GM12878 (cell line): Measurements from ENCODE around the gene TRIAP1. TPM values are rescaled to one million over a fixed set of nuclear protein-coding genes. Genes with fewer than 3 reads are reported as not detected.

Experiments used
- ATAC-seq: fragments of 200-7000 bp; cut with Tn5 transposase; 3 replicates; pipeline ENCODE4 v1.9.1; 2020; ENCODE audit warnings: mild to moderate bottlenecking, moderate library complexity
- BruUV-seq: library from RNA; stranded (reverse); fragments of 400-500 nt; replicated peaks from 2 replicates; lab custom pipeline; 2021; lab: Mats Ljungman, UMichigan
- CTCF ChIA-PET: fragments of 300-600 bp; sonication (Branson Sonifier 250); formaldehyde crosslinking; extraction: SDS; loops from one replicate; lab custom pipeline; 2021; ENCODE audit warnings: inconsistent platforms; lab: Yijun Ruan, JAX
- POLR2A ChIA-PET: fragments of 350-600 bp; formaldehyde crosslinking; extraction: SDS; loops from one replicate; lab custom pipeline; 2021; ENCODE audit warnings: inconsistent platforms; lab: Charles Lee
- RAD21 ChIA-PET: fragments of 300-600 bp; sonication (Branson Sonifier 250); formaldehyde crosslinking; loops from one replicate; lab custom pipeline; 2023; ENCODE audit warnings: antibody characterized with exemption; ENCODE audit not compliant: unreplicated experiment; lab: Charles Lee
- SMC1A ChIA-PET: fragments of 300-600 bp; sonication (Branson Sonifier 250); formaldehyde crosslinking; loops from one replicate; lab custom pipeline; 2023; ENCODE audit not compliant: unreplicated experiment, uncharacterized antibody; lab: Charles Lee
- DNase-seq: peaks from one replicate; pipeline ENCODE4 v3.0.0-alpha.2; 2011; ENCODE audit warnings: low read depth, low spot score
- FAIRE-seq: peaks from 3 replicates; lab custom pipeline; 2011; peaks lifted over from hg19 to GRCh38; lab: Jason Lieb, UNC
- H2AFZ ChIP-seq: 2 replicates; pipeline ENCODE4 v1.6.0; 2011; ENCODE audit warnings: low read depth, low read length, control low read depth; ENCODE audit not compliant: control insufficient read depth
- H3K27ac ChIP-seq: 2 replicates; pipeline ENCODE4 v1.5.1; 2011; ENCODE audit warnings: control low read depth; ENCODE audit not compliant: control insufficient read depth, insufficient read depth
- H3K27me3 ChIP-seq, 2 experiments: replicated peaks in 1 of 2; 2 replicates each; pipeline versions ENCODE4 v1.6.0 to v1.6.1; 2011; ENCODE audit warnings: low read length in 1 of 2; ENCODE audit not compliant: control insufficient read depth in 2 of 2, insufficient read depth in 2 of 2
- H3K36me3 ChIP-seq, 2 experiments: 2 replicates each; pipeline ENCODE4 v1.5.1; 2011; ENCODE audit warnings: low read length in 1 of 2; ENCODE audit not compliant: control insufficient read depth in 2 of 2, insufficient read depth in 2 of 2
- H3K4me1 ChIP-seq: 2 replicates; pipeline ENCODE4 v1.6.1; 2011; ENCODE audit warnings: mild to moderate bottlenecking, low read length, moderate library complexity, mixed read lengths; ENCODE audit not compliant: control insufficient read depth, insufficient read depth
- H3K4me2 ChIP-seq: 2 replicates; pipeline ENCODE4 v1.6.0; 2011; ENCODE audit warnings: control low read depth; ENCODE audit not compliant: control insufficient read depth, insufficient read depth
- H3K4me3 ChIP-seq: fragments of 200-600 bp; sonication (generic); 2 replicates; pipeline ENCODE4 v1.5.1; 2016
- H3K79me2 ChIP-seq: 2 replicates; pipeline ENCODE4 v1.6.0; 2011; ENCODE audit warnings: low read length; ENCODE audit not compliant: control insufficient read depth, insufficient read depth
- H3K9ac ChIP-seq: 2 replicates; pipeline ENCODE4 v1.8.0; 2011; ENCODE audit warnings: low read length, control low read depth, mixed read lengths; ENCODE audit not compliant: control insufficient read depth, insufficient read depth
- H3K9me3 ChIP-seq: replicated peaks from 3 replicates; pipeline ENCODE4 v1.5.1; 2011; ENCODE audit warnings: mild to moderate bottlenecking, low read length; ENCODE audit not compliant: control insufficient read depth, insufficient read depth
- H4K20me1 ChIP-seq: 2 replicates; pipeline ENCODE4 v1.6.0; 2011; ENCODE audit not compliant: control insufficient read depth, insufficient read depth
- CBX3 ChIP-seq: fragments of 200-600 bp; sonication (generic); IDR thresholded peaks from 2 replicates; pipeline ENCODE4 v1.6.1; 2016; ENCODE audit warnings: low read depth, borderline replicate concordance
- IKZF1 ChIP-seq: fragments of 450-650 bp; conservative IDR thresholded peaks from 2 replicates; pipeline ENCODE4 v1.6.1; 2017; ENCODE audit warnings: antibody characterized with exemption, mild to moderate bottlenecking
- PML ChIP-seq: IDR thresholded peaks from 2 replicates; pipeline ENCODE4 v1.6.1; 2012; ENCODE audit warnings: low read length, inconsistent platforms
- RAD21 ChIP-seq: IDR thresholded peaks from 2 replicates; pipeline ENCODE4 v1.6.1; 2011; ENCODE audit warnings: mild to moderate bottlenecking, low read depth, low read length, moderate library complexity; ENCODE audit not compliant: insufficient read depth
- RAD51 ChIP-seq: fragments of 450-650 bp; IDR thresholded peaks from 2 replicates; pipeline ENCODE4 v1.6.1; 2016; ENCODE audit warnings: moderate library complexity, mild to moderate bottlenecking, inconsistent platforms
- RELA ChIP-seq: fragments of 450-650 bp; IDR thresholded peaks from 2 replicates; pipeline ENCODE4 v1.8.0; 2014; ENCODE audit warnings: borderline replicate concordance; ENCODE audit not compliant: partially characterized antibody
- RFX5 ChIP-seq: IDR thresholded peaks from 2 replicates; pipeline ENCODE4 v1.6.1; 2011; ENCODE audit warnings: low read depth, low read length, improper control_type of control experiment
- SIN3A ChIP-seq: IDR thresholded peaks from 2 replicates; pipeline ENCODE4 v1.6.1; 2012; ENCODE audit warnings: low read depth, low read length, improper control_type of control experiment
- SREBF2 ChIP-seq: IDR thresholded peaks from 2 replicates; pipeline ENCODE4 v1.6.1; 2012; ENCODE audit warnings: mild to moderate bottlenecking, low read length
- TARDBP ChIP-seq: IDR thresholded peaks from 2 replicates; pipeline ENCODE4 v1.6.1; 2016; ENCODE audit warnings: borderline replicate concordance
- ZNF24 ChIP-seq: fragments of 450-650 bp; IDR thresholded peaks from 2 replicates; pipeline ENCODE4 v1.6.1; 2017; ENCODE audit warnings: antibody characterized with exemption, mild to moderate bottlenecking
- WGBS: methylation state at CpG from one replicate; pipeline ENCODE4 v1.1.6; 2016; ENCODE audit warnings: low lambda C conversion rate; ENCODE audit not compliant: insufficient replicate concordance, insufficient coverage; ENCODE audit errors: missing lambda C conversion rate; 5-methylcytosine and 5-hydroxymethylcytosine counted together
- in situ Hi-C: fragments of 300-500 bp; cut with MboI; formaldehyde crosslinking; loops from 9 replicates; pipeline ENCODE4 v1.14.3; 2018; ENCODE audit warnings: mixed read lengths
- intact Hi-C: fragments of 100-400 bp; cut with micrococcal nuclease; formaldehyde crosslinking; loops from one replicate; pipeline ENCODE4 v1.14.2; 2022; ENCODE audit not compliant: unreplicated experiment
- polyA plus RNA-seq, 11 experiments: library from polyadenylated mRNA; depleted of rRNA in 4 of 11; unstranded in 6 of 11; stranded (reverse) in 5 of 11; fragments of >200 nt; fragmentation: Nextera tagmentation in 4 of 11; fragmentation: Illumina TruSeq in 1 of 11; extraction: Ambion mirVana in 4 of 11; extraction: Trizol in 1 of 11; gene quantifications; 1 replicate in 1 of 11; 2 replicates in 10 of 11; pipeline versions ENCODE4 v1.2.1 to v1.2.3, GENCODE V29; 2011 to 2016; ENCODE audit warnings: inconsistent platforms in 2 of 11, missing spikeins in 2 of 11, low read depth in 1 of 11
- total RNA-seq, 4 experiments: library from RNA; depleted of rRNA in 3 of 4; stranded (reverse); fragments of >200 nt in 3 of 4; fragmentation: Illumina TruSeq in 1 of 4; extraction: Trizol in 1 of 4; gene quantifications; 2 replicates each; pipeline versions ENCODE4 v1.2.1 to v1.2.3, GENCODE V29; 2013 to 2021
- TF ChIP-seq, protein P1 (sequence below): IDR thresholded peaks from 2 replicates; pipeline ENCODE4 v1.6.1; 2012; ENCODE audit warnings: low read depth, low read length, improper control_type of control experiment
- TF ChIP-seq, protein P2 (sequence below), 3 experiments: IDR thresholded peaks in 2 of 3; conservative IDR thresholded peaks in 1 of 3; 2 replicates each; pipeline ENCODE4 v1.5.1; 2011; ENCODE audit warnings: low read depth in 3 of 3, low read length in 3 of 3, mild to moderate bottlenecking in 3 of 3, control low read depth in 2 of 3, moderate library complexity in 2 of 3, inconsistent platforms in 1 of 3, mixed read lengths in 1 of 3; ENCODE audit not compliant: control insufficient read depth in 2 of 3, insufficient read depth in 1 of 3; ENCODE audit errors: extremely low read depth in 1 of 3

Gene TRIAP1
- total and polyA plus RNA-seq, 10 of the 15 experiments (the other 5 are each of a cell fraction or from before 2014, with no cell fraction given): 44.8 to 346 (median 80.8) TPM

DNA sequence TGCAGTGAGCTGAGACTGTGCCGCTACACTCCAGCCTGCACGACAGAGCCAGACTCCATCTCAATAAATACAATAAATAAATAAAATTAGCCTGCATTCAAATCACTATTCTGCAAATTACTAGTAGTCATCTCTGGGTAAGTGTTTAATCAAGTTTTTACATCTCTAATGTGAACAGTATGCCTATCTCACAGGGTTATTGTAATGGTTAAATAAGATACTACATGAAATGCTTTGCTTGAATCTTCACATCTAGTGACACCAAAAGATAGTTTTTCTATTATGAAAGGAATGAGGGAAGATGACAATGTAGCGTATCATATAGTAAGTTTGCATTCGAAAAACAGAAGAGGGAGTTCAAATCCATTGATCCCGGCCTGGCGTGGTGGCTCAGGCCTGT is 21.3 kb upstream of the TRIAP1 start:
- WGBS: 86% methylated on average over 6 of the region's 6 CpGs
- SMC1A ChIA-PET: interaction anchor here (0.5 to 2.7 kb wide), 3 partner anchors 11 to 83 kb away, joined by 3 to 6 read pairs (median 3); no protein-coding TSS in a partner anchor

DNA sequence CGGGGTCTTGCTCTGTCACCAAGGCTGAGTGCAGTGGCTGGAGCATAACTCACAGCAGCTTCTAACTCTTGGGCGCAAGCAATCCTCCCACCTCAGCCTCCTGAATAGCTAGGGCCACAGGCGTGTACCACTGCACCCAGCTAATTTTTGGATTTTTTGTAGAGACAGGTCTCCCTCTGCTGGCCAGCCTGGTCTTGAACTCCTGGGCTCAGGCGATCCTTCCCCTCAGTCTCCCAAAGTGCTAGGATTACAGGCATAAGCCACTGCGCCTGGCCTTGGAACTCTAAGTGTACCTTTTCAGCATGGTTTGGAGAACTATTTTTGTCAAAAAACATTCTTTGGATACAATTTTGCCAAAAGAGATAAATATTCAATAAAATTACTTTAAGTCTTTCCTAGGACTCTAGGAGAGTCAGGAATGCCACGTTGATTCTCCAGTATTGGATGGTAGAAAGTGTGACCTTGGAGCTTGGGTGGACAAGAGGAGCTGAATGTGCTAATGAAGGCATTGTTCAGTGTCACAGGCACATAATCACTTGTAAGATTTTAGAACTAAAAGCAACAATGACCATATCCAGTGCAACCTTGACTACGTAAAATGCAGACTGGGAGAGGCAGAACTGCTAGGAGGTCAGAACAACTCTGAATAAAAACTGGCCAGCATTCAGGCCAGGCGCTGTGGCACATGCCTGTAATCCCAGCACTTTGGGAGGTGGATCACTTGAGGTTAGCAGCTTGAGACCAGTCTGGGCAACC is 20.6 kb upstream of the TRIAP1 start:
- Histone ChIP-seq H3K79me2 (peaks cover 49% of the 10 kb centered on the region), H3K27me3 (no peaks in the 10 kb centered on the region), H3K9me3 (no peaks in the 10 kb centered on the region), H3K4me1 (peaks cover 12% of the 10 kb centered on the region), H3K4me3 (no peak overlapping the region), H3K27ac (no peak overlapping the region), H3K36me3 (peaks cover 17 to 34% of the 10 kb centered on the region in 2 experiments), H3K9ac (no peak overlapping the region), H4K20me1 (peaks cover 10% of the 10 kb centered on the region), H3K4me2 (peak overlapping the region; percentile 57), H2AFZ (no peak overlapping the region)
- SMC1A ChIA-PET: interaction anchor here (0.8 to 2.7 kb wide), 7 partner anchors 15 to 112 kb away, joined by 3 to 6 read pairs (median 3); partner anchors contain the start of gene DYNLL1
- 55% methylated on average over 8 of the region's 8 CpGs for WGBS
- RAD21 ChIA-PET: interaction anchor here (0.6 to 1.0 kb wide), 4 partner anchors 26 to 43 kb away, joined by 3 read pairs; partner anchors contain the start of gene DYNLL1
- DNase-seq: no peak
- CTCF ChIA-PET: interaction anchor here (0.6 to 5.9 kb wide), 21 partner anchors 9 to 333 kb away, joined by 3 to 39 read pairs (median 5); partner anchors contain the start of genes COX6A1, DYNLL1 and POP5
- BruUV-seq: no TSS peak
- no peak for FAIRE-seq
- POLR2A ChIA-PET: interaction anchor here (1.0 to 1.5 kb wide), 2 partner anchors 9 to 28 kb away, joined by 3 to 4 read pairs; no protein-coding TSS in a partner anchor
- ATAC-seq: peak; percentile 32
- intact Hi-C loops: no loop called here
- in situ Hi-C loops: no loop called here
- TF ChIP-seq RFX5 (no peak), RAD51 (no peak), CBX3 (no peak), RAD21 (peak; percentile 39), SIN3A (no peak), TARDBP (no peak), SREBF2 (no peak), IKZF1 (no peak), PML (no peak), ZNF24 (no peak)
- TF ChIP-seq, protein P1, sequence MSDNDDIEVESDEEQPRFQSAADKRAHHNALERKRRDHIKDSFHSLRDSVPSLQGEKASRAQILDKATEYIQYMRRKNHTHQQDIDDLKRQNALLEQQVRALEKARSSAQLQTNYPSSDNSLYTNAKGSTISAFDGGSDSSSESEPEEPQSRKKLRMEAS: no peak
- TF ChIP-seq, protein P2, sequence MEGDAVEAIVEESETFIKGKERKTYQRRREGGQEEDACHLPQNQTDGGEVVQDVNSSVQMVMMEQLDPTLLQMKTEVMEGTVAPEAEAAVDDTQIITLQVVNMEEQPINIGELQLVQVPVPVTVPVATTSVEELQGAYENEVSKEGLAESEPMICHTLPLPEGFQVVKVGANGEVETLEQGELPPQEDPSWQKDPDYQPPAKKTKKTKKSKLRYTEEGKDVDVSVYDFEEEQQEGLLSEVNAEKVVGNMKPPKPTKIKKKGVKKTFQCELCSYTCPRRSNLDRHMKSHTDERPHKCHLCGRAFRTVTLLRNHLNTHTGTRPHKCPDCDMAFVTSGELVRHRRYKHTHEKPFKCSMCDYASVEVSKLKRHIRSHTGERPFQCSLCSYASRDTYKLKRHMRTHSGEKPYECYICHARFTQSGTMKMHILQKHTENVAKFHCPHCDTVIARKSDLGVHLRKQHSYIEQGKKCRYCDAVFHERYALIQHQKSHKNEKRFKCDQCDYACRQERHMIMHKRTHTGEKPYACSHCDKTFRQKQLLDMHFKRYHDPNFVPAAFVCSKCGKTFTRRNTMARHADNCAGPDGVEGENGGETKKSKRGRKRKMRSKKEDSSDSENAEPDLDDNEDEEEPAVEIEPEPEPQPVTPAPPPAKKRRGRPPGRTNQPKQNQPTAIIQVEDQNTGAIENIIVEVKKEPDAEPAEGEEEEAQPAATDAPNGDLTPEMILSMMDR (IDR thresholded peaks at IDR 0.05 in 2 of 3, conservative IDR thresholded peaks at IDR 0.05 in 1 of 3; ENCODE audit: control insufficient read depth in 2 of 3, extremely low read depth in 1 of 3, insufficient read depth in 1 of 3, low read depth in 3 of 3, low read length in 3 of 3): peak; percentile 46 to 60 (median 50)

More for the DNA sequence above, 21.3 kb upstream of the TRIAP1 start:
- DNase-seq (no peak), ATAC-seq (no peak), FAIRE-seq (no peak)
- Histone ChIP-seq H3K36me3 (peaks cover 15 to 33% of the 10 kb centered on the region in 2 experiments), H3K4me2 (peak overlapping the region; percentile 38), H4K20me1 (peaks cover 10% of the 10 kb centered on the region), H3K79me2 (peaks cover 49% of the 10 kb centered on the region), H3K9me3 (no peaks in the 10 kb centered on the region), H3K27ac (no peak overlapping the region), H3K9ac (no peak overlapping the region), H3K4me1 (peaks cover 12% of the 10 kb centered on the region), H2AFZ (no peak overlapping the region), H3K27me3 (no peaks in the 10 kb centered on the region), H3K4me3 (no peak overlapping the region)
- BruUV-seq: no TSS peak
- intact Hi-C loops: no loop called here
- no peak for TF ChIP-seq RELA
- CTCF ChIA-PET: interaction anchor here (0.6 to 5.9 kb wide), 17 partner anchors 8 to 332 kb away, joined by 3 to 39 read pairs (median 5); partner anchors contain the start of gene COX6A1
- POLR2A ChIA-PET: interaction anchor here (1.2 to 1.5 kb wide), 3 partner anchors 10 to 61 kb away, joined by 4 to 7 read pairs (median 4); partner anchors contain the start of gene COQ5
- RAD21 ChIA-PET: interaction anchor here (1.9 kb wide), 1 partner anchor 29 kb away, joined by 8 read pairs; the partner anchor contains the start of gene DYNLL1
- in situ Hi-C loops: no loop called here
